ENCODE data around the gene UHRF2. TPM values are rescaled to one million over a fixed set of nuclear protein-coding genes. Genes with fewer than 3 reads are reported as not detected.
A peak's percentile ranks its signal among the peaks of the same experiment; 100 is the strongest.

The UHRF2 gene
- total and polyA plus RNA-seq, 2 of the 13 experiments (the other 11 are each of a cell fraction or from before 2014, with no cell fraction given): 42.1 to 44.2 TPM

- TF ChIP-seq, protein P1, sequence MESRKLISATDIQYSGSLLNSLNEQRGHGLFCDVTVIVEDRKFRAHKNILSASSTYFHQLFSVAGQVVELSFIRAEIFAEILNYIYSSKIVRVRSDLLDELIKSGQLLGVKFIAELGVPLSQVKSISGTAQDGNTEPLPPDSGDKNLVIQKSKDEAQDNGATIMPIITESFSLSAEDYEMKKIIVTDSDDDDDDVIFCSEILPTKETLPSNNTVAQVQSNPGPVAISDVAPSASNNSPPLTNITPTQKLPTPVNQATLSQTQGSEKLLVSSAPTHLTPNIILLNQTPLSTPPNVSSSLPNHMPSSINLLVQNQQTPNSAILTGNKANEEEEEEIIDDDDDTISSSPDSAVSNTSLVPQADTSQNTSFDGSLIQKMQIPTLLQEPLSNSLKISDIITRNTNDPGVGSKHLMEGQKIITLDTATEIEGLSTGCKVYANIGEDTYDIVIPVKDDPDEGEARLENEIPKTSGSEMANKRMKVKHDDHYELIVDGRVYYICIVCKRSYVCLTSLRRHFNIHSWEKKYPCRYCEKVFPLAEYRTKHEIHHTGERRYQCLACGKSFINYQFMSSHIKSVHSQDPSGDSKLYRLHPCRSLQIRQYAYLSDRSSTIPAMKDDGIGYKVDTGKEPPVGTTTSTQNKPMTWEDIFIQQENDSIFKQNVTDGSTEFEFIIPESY (CRISPR knock-in tag; IDR thresholded peaks at IDR 0.05): no peak
- TF ChIP-seq ZFP82 (CRISPR knock-in tag; IDR thresholded peaks at IDR 0.05; ENCODE audit: borderline replicate concordance): no peak
Observed at GRCh38 chr9:6405371-6405770, 7.6 kb upstream of the UHRF2 start (continued).

DNA sequence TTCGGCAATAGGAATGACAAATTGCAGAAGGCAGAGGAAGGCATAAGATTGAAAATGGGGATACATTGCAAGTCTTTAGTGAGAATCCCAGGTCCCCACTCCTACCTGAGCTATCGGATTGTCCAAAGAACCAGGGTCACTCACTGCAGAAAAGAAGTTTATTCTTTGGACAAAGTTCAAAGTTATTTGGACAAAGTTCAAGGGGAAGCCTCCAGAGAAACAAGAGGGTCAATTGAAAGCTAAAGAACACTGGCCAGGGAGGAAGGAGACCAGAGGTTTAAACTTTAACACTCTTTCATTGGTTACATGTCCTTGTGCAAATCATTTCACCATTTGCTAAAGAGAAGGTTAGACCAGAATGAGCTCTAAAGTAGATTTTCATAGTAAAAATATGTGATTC, 5.2 kb upstream of the UHRF2 start:
- no peaks in the 10 kb centered on the region for H3K9me3 ChIP-seq (ENCODE audit: low read length)
- H3K27me3 ChIP-seq (ENCODE audit: control insufficient read depth in 1 of 2, insufficient read depth in 2 of 2, low read length in 2 of 2): no peaks in the 10 kb centered on the region
- no peak overlapping the region for H3K27ac ChIP-seq (ENCODE audit: extremely low read length, insufficient read depth, low read length)
- H3K4me3 ChIP-seq (replicated peaks in 1 of 3; ENCODE audit: insufficient read depth in 1 of 3, low read depth in 2 of 3, low read length in 3 of 3): no peak overlapping the region
- ATAC-seq (no peak; the same call in 2 of the 3 replicates), DNase-seq (ENCODE audit: low spot score) (no peak), FAIRE-seq (peak; percentile 47)
- no peaks in the 10 kb centered on the region for H3K79me2 ChIP-seq (ENCODE audit: insufficient read depth, low read length)
- H3K4me2 ChIP-seq (ENCODE audit: low read depth, low read length): peak overlapping the region; percentile 68
- 3% methylated on average over 2 of the region's 2 CpGs for WGBS (ENCODE audit: low lambda C conversion rate)
- peaks cover 31% of the 10 kb centered on the region for H3K4me1 ChIP-seq (ENCODE audit: insufficient read depth, low read length)
- ChIA-PET CTCF (ENCODE audit: low intra/inter-chr PET ratio, low total read pairs) (no interaction called here), POLR2A (interaction anchor here (1.3 kb wide), 1 partner anchor 9 kb away, joined by 5 read pairs; no protein-coding TSS in a partner anchor)
- intact Hi-C loops (cut with micrococcal nuclease; ENCODE audit: unreplicated experiment): no loop called here
- H2AFZ ChIP-seq (ENCODE audit: low read length): no peak overlapping the region
- H3K9ac ChIP-seq (ENCODE audit: insufficient read depth, low read depth, low read length): no peak overlapping the region
- no TSS peak for BruUV-seq (replicated peaks)
- no peaks in the 10 kb centered on the region for H4K20me1 ChIP-seq (ENCODE audit: insufficient read depth, low read length)
- H3K36me3 ChIP-seq (replicated peaks in 1 of 2; ENCODE audit: control insufficient read depth in 1 of 2, insufficient read depth in 2 of 2, low read length in 2 of 2): no peaks in the 10 kb centered on the region
- in situ Hi-C loops (cut with HindIII; ENCODE audit: extremely low pct_ligation_motif_present, low pct_unique_long_range_greater_than_20kb): no loop called here
- TF ChIP-seq ESRRA (CRISPR knock-in tag; IDR thresholded peaks at IDR 0.05; ENCODE audit: low read depth): peak; percentile 72
- TF ChIP-seq EP300 (IDR thresholded peaks at IDR 0.05; ENCODE audit: low read depth in 2 of 2, low read length in 2 of 2): 0 out of 4 replicates have a peak, but pooled peaks of 1 of the 2 experiments have one; percentile 21
- no peak for TF ChIP-seq EP300 (CRISPR knock-in tag; IDR thresholded peaks at IDR 0.05; ENCODE audit: borderline replicate concordance)
- peak; percentile 48; the same call in 1 of the 2 replicates for TF ChIP-seq NCOR1 (IDR thresholded peaks at IDR 0.05; ENCODE audit: borderline replicate concordance, low read length)
- TF ChIP-seq ZNF749 (CRISPR knock-in tag; IDR thresholded peaks at IDR 0.05; ENCODE audit: borderline replicate concordance): no peak
- no peak for TF ChIP-seq SCMH1 (CRISPR knock-in tag; IDR thresholded peaks at IDR 0.05; ENCODE audit: borderline replicate concordance)
- TF ChIP-seq ZZZ3 (CRISPR knock-in tag; IDR thresholded peaks at IDR 0.05; ENCODE audit: borderline replicate concordance): no peak
- TF ChIP-seq ZNF263 (CRISPR knock-in tag; IDR thresholded peaks at IDR 0.05): peak; percentile 84
- TF ChIP-seq PAXIP1 (CRISPR knock-in tag; conservative IDR thresholded peaks at IDR 0.05): peak; percentile 40; the same call in 1 of the 2 replicates
- peak; percentile 74 for TF ChIP-seq HNF4A (CRISPR knock-in tag; IDR thresholded peaks at IDR 0.05)
- no peak for TF ChIP-seq ATRX (CRISPR knock-in tag; IDR thresholded peaks at IDR 0.05; ENCODE audit: borderline replicate concordance)
- peak; percentile 51; the same call in 1 of the 2 replicates for TF ChIP-seq HNF4G (IDR thresholded peaks at IDR 0.05; ENCODE audit: borderline replicate concordance, low read depth, low read length)
- TF ChIP-seq HNF4G (CRISPR knock-in tag; IDR thresholded peaks at IDR 0.05; ENCODE audit: borderline replicate concordance, low read depth): no peak
- no peak for TF ChIP-seq PHF21A (CRISPR knock-in tag; IDR thresholded peaks at IDR 0.05)
- peak; percentile 60; the same call in 1 of the 2 replicates for TF ChIP-seq PPARG (CRISPR knock-in tag; conservative IDR thresholded peaks at IDR 0.05)
- TF ChIP-seq GATAD2A (CRISPR knock-in tag; IDR thresholded peaks at IDR 0.05): peak; percentile 15; the same call in 1 of the 2 replicates
